HG02852 (cell line): ENCODE results near the gene ABCC2.
"Not testable (repeated sequence)": the region's sequence is repeated elsewhere in the genome, so short reads cannot be mapped to it uniquely, and the experiment has no call there.

Experiments
- ATAC-seq: cut with Tn5 transposase; IDR thresholded peaks from one replicate; pipeline ENCODE4 v1.9.1; 2021; ENCODE audit warnings: mild to moderate bottlenecking, moderate library complexity; ENCODE audit not compliant: unreplicated experiment

ABCC2 gene

DNA sequence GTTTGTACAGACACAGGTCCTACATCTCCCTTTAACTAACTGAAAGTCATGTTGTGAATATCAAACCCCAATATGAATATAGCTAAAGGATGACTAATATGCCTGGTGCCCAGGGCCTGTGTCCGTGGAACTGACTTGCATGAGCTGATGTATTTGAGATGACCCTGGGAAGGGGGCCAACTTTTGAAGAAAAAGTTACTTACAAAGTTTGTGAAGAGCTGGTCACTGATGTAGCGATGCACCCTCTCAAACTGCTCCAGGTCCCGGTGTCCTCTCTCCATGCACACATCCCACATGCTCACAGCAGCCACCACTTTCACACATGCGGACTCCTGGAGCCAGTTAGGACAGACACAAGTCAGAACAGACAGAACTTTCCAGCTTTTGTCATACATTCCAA is 106.2 kb downstream of the ABCC2 start:
- ATAC-seq, result no peak

- no peak for ATAC-seq
Measured at GRCh38 chr10:99894613-99895012, 112.2 kb downstream of the ABCC2 start.

- not testable (repeated sequence) for ATAC-seq
Measured at GRCh38 chr10:99895066-99895465, 112.6 kb downstream of the ABCC2 start.

GRCh38 chr10:99895867-99896266 is 113.4 kb downstream of the ABCC2 start:
- ATAC-seq, result no peak
